GM19468 (cell line): Measurements from ENCODE around the gene PLD3.
A peak's percentile ranks its signal among the peaks of the same experiment; 100 is the strongest.

Experiments used
- ATAC-seq: cut with Tn5 transposase; IDR thresholded peaks from one replicate; pipeline ENCODE4 v1.9.1; 2021; ENCODE audit warnings: mild to moderate bottlenecking, moderate library complexity, moderate number of reproducible peaks; ENCODE audit not compliant: unreplicated experiment; ENCODE audit errors: extremely low read depth

The PLD3 gene

DNA sequence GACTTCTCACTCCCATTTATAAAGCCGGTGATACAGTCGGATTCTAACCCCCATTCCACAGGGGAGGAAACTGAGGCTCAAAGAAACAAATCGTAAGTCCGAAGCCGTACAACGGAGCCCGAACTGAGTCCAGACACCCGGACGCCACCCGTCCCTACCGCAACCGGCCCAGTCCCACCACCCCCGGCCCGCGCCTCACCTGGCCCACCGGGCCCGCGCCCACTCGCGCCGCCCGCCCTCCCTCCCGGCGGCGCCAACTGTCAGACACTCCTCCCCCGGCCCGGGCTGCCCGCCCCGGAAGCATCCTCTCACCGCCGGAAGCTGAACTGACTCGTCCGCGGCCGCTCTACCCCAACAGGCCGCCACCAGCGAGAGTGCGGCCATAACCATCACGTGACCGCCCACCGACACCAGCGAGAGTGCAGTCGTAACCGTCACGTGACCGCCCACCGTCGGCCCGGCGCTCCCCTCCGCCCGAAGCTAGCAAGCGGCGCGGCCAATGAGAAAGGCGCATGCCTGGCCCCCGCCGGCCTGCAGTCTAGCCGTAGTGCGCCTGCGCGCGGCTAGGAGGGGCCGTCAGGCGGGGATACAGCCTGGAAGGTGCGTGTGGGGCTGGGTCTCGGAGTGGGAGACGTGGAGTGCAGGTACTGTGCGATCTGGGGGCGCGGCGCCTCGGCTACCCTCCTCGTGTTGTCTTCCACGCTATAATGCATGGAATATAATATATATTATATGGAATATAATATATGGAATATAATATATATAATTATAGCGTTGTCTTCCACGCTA lies at the start of gene PLD3, which contains the start of gene C19orf47:
Gene PLD3 (plus strand): TSS at position 571 of the 789 bp plus-strand sequence. CDS start 17,789 bp downstream, outside the sequence.
Gene C19orf47 (minus strand): TSS at position 273 of the 789 bp plus-strand sequence. CDS start 6,540 bp downstream, outside the sequence.
- ATAC-seq: peak; percentile 91

DNA sequence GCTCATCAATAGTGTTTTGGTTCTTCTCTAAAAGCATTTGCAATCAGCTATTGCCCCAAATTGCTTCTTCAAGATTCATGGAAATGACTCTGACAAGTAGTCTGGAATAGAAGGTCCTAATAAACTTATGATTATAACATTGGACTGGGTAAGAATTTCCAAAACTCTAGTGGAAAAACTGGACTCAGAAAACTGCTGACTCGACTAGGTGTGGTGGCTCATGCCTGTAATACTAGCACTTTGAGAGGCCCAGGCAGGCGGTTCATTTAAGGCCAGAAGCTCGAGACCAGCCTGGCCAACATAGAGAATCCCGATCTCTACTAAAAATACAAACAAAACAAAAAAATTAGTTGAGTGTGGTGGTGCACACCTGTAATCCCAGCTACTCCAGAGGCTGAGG lies 47.8 kb upstream of the PLD3 start:
- ATAC-seq: no peak

- no peak for ATAC-seq
Observed at GRCh38 chr19:40302224-40303011, 46.1 kb upstream of the PLD3 start.

- ATAC-seq: no peak
Observed at GRCh38 chr19:40303765-40304164, 44.7 kb upstream of the PLD3 start.

- ATAC-seq: no peak
Observed at GRCh38 chr19:40304306-40304705, 44.2 kb upstream of the PLD3 start.

GRCh38 chr19:40305403-40305802 lies 43.1 kb upstream of the PLD3 start:
- ATAC-seq: no peak

- ATAC-seq: no peak
Observed at GRCh38 chr19:40309666-40310065, 38.8 kb upstream of the PLD3 start.

GRCh38 chr19:40312533-40312932 lies 36.0 kb upstream of the PLD3 start:
- ATAC-seq: no peak

- no peak for ATAC-seq
Observed at GRCh38 chr19:40313229-40313983, 35.1 kb upstream of the PLD3 start.

GRCh38 chr19:40314656-40315055 lies 33.8 kb upstream of the PLD3 start:
- ATAC-seq: no peak

- ATAC-seq: no peak
Observed at GRCh38 chr19:40315812-40316470, 32.6 kb upstream of the PLD3 start.

- no peak for ATAC-seq
Observed at GRCh38 chr19:40317338-40317737, 31.2 kb upstream of the PLD3 start.

- ATAC-seq: no peak
Observed at GRCh38 chr19:40320558-40320935, 27.9 kb upstream of the PLD3 start.

GRCh38 chr19:40321076-40321475 lies 27.4 kb upstream of the PLD3 start:
- no peak for ATAC-seq

GRCh38 chr19:40321566-40322270 lies 26.8 kb upstream of the PLD3 start:
- no peak for ATAC-seq

DNA sequence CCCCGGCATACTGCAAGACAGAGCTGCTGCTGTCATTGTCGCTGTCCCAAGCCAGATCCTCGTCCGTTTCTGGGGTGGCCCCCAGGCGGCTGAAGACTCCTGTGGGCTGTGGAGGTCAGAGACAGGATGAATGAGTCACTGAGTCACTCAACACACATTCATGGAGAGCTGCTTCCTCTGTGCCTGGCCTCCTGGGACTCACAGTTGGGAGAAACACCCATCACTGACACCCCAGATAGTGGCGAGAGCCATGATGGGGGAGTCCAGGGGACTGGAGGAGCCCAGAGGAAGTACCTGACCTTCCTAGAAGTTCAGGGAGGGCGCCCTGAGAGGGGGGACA lies 26.3 kb upstream of the PLD3 start:
- ATAC-seq: no peak

- no peak for ATAC-seq
Observed at GRCh38 chr19:40322951-40323615, 25.4 kb upstream of the PLD3 start.

DNA sequence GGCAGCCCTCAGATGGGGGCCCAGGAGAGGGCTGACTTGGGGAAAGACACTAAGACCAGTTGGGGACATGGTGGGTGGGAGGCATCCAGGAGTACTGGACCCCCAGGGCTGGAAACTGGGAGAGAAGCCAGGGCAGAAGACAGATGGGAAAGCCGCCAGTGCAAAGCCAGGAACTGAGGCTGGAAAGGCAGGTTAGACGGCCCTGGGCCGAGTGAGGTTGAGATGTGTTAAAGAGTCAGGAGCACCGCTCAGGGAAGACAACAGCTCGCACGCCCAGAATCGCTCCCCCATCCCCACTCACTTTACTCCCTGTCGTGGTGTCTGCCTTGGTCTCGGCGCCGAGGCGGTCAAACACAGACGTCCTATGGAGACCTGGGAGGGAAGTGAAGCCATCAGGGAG lies 24.8 kb upstream of the PLD3 start:
- ATAC-seq: no peak

DNA sequence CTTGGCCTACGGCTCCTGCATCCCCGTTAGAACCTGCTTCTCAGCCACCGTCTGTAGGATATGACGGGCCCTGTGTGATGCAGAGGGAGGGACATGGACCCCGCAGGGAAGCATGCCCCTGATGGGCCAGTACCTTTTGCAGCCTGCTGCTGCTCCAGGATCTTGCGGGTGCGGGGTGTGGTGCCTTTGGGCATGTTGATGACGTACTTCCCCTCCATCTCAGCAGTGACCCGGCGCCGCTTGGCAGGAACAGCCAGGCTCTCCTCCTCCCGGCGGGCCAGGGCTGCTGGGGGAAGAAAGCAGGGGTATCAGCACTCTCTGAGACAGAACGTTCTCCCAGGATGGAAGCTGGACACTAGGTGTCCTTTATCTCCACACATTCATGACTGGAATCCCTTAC lies 22.3 kb upstream of the PLD3 start:
- no peak for ATAC-seq
